GM19240 (cell line): ENCODE measurements around the gene TBC1D3L.
"Not testable (repeated sequence)": the region's sequence is repeated elsewhere in the genome, so short reads cannot be mapped to it uniquely, and the experiment has no call there.

Source experiments
- DNase-seq: peaks from one replicate; pipeline ENCODE4 v3.0.0; 2011; ENCODE audit warnings: low spot score; ENCODE audit not compliant: insufficient read length

TBC1D3L gene

DNA sequence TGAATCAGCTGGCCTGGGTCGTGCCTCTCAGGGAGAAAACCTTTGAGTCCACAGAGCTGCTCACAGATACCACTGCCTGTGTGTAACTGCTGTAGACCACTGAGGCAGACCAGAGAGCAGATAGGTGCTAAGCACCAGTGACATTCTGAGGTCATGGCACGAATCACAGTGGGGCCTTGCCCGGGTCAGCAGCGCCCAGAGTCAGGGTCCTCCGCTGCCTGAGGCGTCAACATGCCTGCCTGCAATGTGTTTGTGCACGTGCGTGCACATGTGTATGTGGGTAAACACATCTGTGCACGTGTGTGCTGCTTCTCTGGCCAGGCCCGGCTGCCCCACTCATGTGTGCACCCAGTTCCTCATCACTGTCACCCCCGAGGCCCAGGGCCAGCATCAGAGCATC, at the start of gene TBC1D3L:
Gene TBC1D3L (minus strand): TSS at position 101 of the 400 bp plus-strand sequence. CDS start 1,540 bp downstream, outside the sequence.
- DNase-seq = not testable (repeated sequence)

DNA sequence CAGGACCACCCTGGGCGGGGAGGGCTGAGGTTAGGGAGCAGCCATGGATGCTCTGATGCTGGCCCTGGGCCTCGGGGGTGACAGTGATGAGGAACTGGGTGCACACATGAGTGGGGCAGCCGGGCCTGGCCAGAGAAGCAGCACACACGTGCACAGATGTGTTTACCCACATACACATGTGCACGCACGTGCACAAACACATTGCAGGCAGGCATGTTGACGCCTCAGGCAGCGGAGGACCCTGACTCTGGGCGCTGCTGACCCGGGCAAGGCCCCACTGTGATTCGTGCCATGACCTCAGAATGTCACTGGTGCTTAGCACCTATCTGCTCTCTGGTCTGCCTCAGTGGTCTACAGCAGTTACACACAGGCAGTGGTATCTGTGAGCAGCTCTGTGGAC, 14.8 kb upstream of the TBC1D3L start, which contains the start of gene TBC1D3D:
Gene TBC1D3D (plus strand): TSS at position 301 of the 400 bp plus-strand sequence. CDS start 1,585 bp downstream, outside the sequence.
- DNase-seq = not testable (repeated sequence)
